GM19467 (cell line): Measurements from ENCODE around the gene STIM2.

Experiments
- ATAC-seq: cut with Tn5 transposase; IDR thresholded peaks from one replicate; pipeline ENCODE4 v1.9.1; 2021; ENCODE audit warnings: mild to moderate bottlenecking, moderate library complexity; ENCODE audit not compliant: unreplicated experiment

The STIM2 gene

DNA sequence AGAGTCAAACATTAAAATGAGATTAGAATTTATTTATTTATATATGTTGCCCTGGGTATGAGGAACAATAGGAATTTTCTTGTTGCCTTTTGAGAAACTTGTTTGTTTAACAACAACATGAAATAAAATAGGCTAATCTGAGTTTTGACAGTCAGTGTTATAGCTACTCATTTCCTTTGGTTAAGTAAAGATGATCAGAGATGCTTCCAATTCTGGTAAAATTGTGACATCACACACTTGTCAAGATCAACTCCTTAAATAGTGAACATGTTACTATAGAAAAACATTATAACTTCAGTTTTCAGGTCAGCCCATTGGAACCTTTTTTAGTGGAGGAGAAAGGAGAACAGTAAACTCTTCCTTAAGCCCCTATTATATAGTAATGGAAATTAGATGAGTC is 136.1 kb downstream of the STIM2 start:
- no peak for ATAC-seq

DNA sequence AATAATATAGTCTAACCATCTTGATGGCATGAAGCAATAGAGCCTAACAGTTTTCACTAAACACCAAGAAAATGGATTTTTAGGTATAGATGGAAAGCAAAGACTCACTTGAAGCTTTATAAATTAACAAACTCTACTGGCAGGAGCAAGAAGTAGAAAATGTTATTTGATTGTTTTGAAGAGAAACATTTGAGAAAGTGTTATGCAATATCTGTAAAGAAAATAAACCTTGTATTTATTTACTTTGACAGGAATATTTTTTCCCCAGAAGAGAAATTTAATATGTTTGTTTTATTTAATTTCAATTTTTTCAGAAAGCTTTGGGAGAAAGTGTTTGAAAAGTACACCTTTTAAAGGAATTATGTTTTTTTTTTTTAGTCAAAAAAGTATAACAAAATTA is 139.0 kb downstream of the STIM2 start:
- ATAC-seq = no peak

DNA sequence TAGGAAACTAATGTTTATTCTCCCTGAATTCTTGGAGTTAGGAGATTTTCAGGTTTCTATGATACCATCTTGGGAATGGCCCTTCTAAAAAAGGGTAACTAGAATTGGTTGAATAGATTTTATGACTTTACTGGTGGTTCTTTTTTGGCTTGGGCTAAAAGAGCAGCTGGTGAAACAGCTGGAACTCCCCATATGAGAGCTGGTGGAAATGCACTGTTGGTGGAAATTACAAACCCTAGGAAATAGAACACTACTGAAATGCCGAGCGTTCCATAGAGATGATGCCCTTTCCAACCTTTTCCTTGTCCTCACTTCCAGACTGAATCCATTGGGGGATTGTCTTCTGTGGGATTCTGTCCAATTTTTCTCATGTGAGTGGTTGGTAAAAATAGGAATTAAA is 139.5 kb downstream of the STIM2 start:
- ATAC-seq = no peak

DNA sequence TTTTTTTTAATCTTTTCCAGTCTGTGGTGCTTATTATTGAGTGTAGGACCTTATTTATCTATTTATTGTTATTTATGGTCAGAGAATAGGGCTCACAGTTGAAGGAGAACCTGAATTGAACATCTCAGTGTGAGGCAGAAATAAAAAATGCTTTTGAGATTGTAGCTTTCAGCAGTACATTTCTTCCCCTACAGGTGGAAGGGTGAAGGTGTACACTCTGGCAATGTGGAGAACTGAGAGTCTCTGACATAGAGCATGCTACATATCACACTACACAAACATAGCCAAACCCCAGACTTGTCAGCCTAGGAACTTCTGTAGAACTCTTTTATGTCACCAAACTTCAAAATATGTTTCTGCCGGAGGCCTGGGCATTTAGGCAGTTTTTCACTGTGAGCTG is 140.2 kb downstream of the STIM2 start:
- peak; percentile 68 for ATAC-seq

DNA sequence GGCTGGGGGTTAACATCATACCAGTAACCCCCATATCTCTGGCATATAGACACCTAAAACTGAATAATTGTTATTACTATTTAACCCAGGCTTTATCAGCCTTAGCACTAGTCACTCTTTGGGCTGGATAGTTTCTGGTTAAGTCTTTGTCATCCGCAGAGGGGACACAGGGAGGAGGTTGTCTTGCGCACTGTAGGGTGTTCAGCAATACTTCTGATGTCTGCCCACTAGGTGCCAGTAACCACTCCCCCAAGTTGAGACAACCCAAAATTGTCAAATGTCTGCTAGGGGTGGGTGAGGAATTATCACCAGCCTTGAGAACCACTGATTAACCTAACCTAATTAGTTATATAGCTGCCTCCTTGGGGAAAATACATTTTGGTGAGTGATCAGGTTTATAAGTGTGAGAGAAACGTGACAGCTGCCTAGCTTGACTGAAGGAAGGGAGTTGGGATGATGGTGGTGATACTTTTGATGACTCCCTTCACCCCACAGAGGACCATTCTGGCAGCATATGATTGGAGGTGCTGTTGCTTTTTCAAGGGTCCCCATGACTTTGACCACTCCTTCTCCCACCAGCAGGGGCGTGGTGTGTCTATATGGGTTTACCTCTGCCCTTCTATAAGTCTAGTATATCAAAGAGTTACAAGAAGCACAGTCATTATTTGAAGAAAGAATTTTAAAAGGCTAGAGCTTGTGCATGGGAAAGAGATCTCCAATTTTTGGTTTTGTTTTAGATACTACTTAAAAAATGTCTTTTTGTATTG is 140.9 kb downstream of the STIM2 start:
- no peak for ATAC-seq

DNA sequence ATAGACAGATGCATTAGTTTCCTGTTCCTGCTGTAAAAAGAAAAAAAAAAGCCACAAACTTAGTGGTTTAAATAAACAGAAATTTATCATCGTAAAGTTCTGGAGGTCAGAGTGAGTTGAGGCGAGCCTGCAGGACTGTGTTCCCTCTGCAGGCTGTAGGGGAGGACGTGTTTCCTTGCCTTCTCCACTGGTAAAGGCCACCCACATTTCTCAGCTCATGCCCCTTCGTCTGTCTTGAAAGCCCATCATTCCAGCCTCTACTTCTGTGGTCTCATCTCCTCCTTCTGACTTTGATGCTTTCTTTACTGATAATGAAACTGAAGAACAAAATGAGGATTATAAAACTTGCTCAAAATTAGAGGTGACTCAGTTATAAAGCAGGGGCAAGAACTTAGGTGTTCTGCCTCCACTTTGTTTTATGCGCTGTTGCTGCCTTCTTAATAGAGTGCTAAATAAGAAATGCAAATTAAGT is 143.0 kb downstream of the STIM2 start:
- ATAC-seq = no peak

DNA sequence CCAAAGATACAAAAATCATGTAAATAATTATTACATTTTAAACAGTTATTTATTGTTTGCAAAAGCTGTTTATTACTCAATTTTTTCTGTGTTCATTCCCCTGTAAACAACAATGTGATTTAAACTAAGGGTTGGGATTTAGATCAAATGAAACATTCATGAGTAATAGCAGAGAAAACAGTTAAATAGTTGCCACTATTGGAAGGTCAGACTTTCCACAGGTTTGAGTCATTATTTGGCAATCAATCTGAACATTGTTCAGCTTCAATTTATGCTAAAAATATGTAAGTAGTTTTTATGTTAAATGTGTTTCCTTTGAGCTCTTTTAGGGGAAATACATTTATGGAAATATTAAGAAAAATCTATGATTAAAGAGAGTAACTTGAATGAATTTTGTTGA is 144.9 kb downstream of the STIM2 start:
- no peak for ATAC-seq

DNA sequence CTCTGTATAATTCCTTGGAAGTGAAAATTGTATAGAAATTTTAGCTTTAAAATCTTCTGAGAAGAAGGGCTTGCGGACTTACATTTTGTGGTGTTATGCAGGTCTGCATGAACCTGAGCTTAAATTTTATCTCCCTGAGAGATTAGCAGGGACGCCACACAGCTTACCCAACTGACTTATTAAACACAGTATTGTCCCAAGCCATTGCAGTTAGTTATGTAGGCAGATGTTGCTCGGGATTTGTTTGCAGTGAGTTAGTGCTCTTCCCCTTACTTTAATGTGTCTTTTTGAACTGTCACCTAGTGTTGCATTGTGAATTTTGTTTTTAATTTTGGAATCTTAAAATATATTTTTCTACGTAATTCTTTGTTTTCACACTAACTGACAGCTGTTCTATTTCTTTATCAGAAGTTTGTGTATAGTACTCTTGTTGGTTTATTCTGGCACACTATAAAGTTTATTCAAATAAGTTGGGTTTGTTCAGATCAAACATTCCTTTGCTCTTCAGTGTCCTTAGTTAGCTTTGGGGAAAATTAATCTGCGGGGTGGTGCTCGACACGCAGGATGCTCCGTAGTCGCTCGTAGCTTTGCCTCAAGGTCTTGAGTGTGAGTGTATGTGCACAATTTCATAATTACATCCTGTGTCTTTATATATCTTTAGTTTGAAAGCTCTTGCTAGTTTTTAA is 145.4 kb downstream of the STIM2 start:
- no peak for ATAC-seq

DNA sequence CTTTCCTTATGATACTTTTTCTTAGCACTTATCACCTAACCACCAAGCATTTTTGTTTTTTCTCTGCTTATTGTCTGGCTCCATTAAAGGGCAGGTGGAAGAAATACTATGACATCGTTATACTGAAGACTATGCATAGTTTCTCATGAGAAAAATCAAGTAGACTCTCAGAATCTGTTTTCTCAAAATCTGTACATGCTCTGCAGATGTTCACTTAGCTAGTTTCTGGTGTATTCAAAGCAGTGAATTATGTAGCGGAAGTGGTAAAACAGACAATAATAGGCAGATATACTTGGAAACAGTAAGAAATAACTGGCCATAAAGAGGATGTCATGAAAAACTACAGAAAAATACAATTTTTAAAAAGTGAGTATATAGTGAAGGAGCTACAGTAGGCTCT is 146.0 kb downstream of the STIM2 start:
- no peak for ATAC-seq

DNA sequence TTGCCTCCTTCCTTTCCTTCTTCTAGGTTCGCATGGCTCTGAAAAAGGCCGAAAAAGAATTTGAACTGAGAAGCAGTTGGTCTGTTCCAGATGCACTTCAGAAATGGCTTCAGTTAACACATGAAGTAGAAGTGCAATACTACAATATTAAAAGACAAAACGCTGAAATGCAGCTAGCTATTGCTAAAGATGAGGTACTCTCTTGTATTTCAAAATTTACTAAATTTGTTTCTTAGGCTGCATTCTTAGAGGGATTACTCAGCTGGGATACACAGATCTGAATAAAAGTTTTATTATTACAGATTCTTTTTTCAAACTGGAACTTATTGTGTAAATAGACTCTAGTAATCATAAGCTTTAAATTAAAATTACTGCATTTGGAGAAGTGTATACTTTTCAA is 146.9 kb downstream of the STIM2 start:
- ATAC-seq = no peak

DNA sequence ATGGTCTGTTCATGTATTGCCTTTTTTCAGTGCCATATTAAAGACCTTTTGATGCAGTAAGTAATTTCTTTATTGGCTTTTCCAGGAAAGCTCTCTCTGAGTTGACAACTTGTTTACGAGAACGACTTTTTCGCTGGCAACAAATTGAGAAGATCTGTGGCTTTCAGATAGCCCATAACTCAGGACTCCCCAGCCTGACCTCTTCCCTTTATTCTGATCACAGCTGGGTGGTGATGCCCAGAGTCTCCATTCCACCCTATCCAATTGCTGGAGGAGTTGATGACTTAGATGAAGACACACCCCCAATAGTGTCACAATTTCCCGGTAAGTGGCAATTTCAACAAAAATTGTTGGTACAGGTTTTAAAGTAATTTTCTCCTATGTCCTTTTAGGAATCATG is 148.0 kb downstream of the STIM2 start:
- no peak for ATAC-seq

DNA sequence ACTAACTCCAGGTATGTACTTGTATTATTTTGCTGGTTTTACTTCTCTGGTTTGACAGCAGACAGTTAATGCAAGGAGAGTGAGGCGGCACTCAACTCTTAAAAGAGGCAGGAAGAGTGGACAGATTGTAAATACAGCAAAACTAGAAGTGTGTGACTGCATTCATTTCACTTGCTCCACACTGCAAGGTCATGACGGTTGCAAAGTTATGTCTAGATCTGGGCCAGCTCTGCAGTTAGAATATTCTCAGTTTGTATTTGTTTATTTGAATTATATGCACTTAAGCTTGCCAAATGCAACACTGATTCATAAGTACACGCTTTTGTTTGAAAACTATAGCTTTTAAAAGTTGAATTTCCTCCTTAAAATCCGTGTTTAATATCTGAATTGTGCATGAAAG is 148.9 kb downstream of the STIM2 start:
- no peak for ATAC-seq

DNA sequence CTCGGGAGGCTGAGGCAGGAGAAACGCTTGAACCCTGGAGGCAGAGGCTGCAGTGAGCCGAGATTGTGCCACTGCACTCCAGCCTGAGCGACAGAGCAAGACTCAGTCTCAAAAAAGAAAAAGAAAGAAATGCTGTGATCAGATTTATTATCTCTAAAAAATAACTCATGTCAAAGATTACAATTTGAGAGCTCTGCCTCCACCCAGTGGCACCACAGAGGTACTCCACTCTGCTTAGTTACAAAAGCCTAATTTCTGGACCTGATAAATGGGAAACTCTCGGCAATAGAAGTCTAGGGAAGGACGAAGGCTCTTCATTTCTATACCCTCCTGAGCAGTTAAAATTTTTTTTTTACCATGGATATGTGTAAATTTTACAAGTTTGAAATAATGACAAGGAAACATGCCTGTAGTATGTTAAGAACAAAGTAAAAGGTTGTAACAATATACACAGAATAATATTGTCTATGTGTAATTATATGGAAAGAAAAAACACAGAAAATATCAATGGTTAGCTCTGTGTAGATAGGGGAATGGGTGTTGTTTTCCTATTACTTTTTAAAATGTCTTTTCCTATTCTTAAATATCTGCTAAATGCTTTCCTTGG is 149.8 kb downstream of the STIM2 start:
- peak; percentile 87 for ATAC-seq

DNA sequence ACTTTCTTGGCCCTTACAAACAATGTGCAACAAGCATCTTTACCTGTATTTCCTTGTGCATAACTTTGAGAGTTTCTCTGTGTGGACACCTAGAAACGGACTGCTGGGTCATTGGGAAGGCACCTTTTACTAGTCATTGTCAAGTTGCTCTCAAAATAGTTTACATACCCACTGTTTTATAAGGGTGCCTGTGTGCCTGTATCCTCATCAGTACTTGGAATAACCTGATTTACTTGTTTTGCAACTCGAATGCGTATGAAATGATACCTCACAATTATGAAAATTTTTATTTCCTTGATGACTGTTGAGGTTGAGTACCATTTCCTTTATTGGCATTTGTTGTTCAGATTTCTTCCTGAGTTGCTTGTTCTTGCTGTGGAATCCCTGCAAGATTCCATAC is 150.8 kb downstream of the STIM2 start:
- ATAC-seq = no peak

DNA sequence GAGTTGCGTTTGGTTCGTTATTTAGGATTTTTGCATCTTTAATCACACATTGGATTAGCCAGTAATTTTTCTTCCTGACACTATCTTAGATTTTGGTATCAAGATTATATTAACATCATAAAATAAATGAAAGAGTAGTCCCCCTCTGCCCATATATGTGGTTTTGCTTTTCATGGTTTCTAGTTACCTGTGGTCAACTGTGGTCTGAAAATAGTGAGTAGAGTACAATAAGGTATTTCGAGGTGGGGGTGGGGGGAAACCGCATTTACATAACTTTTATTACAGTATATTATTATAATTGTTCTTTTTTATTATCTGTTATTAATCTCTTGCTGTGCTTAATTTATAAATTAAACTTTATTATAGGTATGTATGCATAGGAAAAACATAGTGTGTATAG is 152.4 kb downstream of the STIM2 start:
- ATAC-seq = no peak

DNA sequence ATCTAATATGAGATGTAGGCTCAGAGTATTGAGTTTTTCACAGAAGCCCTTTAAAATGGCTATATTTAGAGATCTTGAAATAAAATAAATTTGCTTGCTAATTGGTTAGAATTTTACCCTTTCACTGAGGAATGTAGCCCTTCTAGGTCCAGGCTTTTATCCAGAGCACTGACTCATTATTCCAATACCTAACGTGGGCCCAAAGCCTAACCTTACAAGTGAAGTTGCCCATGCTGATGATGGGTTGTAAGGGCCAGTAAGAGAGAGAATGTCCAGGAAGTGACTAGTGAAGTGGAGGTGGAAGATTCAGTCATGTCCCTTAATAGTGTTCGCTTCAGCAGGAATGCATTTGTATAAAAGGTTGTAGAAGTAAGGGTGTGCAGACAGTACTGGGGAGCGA is 155.9 kb downstream of the STIM2 start:
- no peak for ATAC-seq

DNA sequence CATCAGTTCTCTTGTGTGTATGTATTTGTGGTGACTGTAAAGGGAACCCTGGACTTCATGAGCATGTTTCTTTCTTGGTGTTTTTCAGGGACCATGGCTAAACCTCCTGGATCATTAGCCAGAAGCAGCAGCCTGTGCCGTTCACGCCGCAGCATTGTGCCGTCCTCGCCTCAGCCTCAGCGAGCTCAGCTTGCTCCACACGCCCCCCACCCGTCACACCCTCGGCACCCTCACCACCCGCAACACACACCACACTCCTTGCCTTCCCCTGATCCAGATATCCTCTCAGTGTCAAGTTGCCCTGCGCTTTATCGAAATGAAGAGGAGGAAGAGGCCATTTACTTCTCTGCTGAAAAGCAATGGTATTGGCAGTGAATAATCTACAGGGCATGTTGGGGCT is 157.0 kb downstream of the STIM2 start:
- ATAC-seq = no peak

DNA sequence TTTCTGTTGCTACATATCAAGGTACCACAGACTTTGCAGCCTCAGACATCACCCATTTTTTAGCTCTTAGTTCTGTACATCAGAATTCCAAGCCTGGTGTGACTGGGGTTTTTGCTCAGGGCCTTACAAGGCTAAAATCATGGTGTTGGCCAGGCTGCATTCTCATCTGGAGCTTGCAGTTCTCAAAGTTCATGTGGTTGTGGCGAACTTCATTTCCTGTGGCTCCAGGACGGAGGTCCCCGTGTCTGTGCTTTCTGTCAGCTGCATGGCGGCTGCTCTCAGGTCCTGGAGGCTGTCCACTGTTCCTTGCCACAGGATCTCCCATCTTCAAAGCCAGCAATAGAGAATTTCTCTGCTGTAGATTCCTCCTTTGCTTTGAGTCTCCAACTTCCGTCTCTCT is 157.4 kb downstream of the STIM2 start:
- no peak for ATAC-seq

DNA sequence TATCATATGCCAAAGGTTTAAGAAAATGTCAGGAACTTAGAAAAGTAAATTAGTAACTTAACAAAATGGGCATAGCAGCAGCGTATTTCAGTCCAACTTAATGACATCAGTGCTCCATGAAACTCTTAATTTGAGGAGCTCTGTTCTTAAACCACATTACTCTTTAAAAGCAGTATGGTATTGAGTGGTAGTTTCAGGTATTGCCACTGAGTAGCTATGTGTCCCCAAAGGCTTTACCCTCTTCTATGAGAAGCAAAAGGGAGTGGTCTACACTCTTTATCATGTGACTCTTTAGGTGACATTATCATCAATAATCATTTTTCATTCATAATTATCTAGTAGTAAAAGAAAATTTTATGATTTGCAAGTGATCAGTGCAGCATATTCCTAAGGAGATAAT is 158.3 kb downstream of the STIM2 start:
- ATAC-seq = no peak

DNA sequence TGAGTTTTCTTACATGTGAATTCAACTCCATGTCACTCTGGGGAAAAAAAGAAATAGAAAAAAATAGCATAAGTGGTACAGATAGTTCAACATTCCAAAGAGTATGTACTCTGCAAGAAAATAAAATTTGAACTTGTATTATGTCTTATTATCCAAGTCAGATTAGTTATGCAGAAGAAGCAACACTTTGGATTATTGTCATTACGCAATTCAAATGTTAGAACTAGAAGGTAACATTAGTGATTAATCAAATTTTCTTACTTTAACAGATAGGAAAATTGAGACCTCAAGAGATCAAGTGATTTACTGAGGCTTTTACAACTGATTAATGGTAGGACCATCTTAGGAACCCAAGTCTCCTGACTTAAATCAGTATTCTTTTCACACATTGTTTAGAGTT is 159.1 kb downstream of the STIM2 start:
- no peak for ATAC-seq

DNA sequence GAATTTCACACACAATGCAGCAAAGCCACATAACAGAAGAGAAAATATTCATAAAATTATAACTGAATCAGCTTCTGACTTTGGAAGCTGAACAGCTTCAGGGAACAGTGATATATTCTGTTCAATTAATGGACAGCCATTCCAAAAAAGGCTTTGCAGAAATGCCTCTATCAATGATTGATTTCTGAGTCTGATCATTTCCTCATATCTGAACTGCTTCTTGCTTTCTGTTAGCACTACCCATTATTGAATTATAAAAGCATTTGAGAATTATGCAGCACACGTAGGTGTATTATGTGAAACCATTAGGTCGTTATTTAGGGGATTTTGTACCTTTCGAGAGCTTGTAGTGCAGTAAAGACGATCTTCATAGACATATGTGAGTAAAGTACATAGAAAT is 159.6 kb downstream of the STIM2 start:
- no peak for ATAC-seq

DNA sequence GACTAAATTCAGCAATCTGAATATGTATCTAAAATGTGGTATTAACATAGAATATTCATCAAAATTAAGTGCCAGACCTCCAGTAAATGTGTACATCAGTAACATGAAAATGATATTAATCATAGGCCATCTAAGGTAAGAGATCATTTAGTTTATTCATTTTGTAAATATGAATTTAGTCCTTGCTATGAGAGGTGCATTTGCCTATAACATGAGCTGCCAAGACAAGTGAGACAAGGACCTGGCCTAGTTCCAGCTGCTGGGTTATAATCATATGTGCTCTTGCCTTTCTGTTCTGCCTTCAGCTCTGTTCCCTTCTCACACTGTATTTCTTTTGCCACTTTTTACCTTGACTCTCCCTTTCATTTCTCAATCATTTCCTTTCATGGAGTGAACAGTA is 160.0 kb downstream of the STIM2 start:
- no peak for ATAC-seq
